Transverse colon (tissue), 4 donors: ENCODE results near the gene ZYG11B. TPM values are rescaled to one million over a fixed set of nuclear protein-coding genes. Genes with fewer than 3 reads are reported as not detected.
"Not testable (repeated sequence)": the region's sequence is repeated elsewhere in the genome, so short reads cannot be mapped to it uniquely, and the experiment has no call there.

ENCODE experiments used
- DNase-seq: peaks from one replicate; pipeline ENCODE4 v3.0.0-alpha.2; 2019
- H3K27ac ChIP-seq, 4 donors: fragments of 200-600 bp; sonication (generic); 2 replicates each; pipeline ENCODE4 v1.5.1; 2016 to 2018; ENCODE audit warnings: inconsistent platforms in 4 of 4
- H3K27me3 ChIP-seq: fragments of 200-600 bp; sonication (generic); 2 replicates; pipeline ENCODE4 v1.5.1; 2017; ENCODE audit warnings: inconsistent platforms
- H3K36me3 ChIP-seq, 4 donors: fragments of 200-600 bp; sonication (generic); 2 replicates each; pipeline ENCODE4 v1.5.1; 2017 to 2019; ENCODE audit warnings: inconsistent platforms in 4 of 4
- H3K4me1 ChIP-seq, 4 donors: fragments of 200-600 bp; sonication (generic); 2 replicates each; pipeline ENCODE4 v1.5.1; 2017 to 2020; ENCODE audit warnings: inconsistent platforms in 4 of 4
- H3K4me3 ChIP-seq, 4 donors: fragments of 200-600 bp; sonication (generic); 1 replicate in 1 of 4; 2 replicates in 3 of 4; pipeline versions ENCODE4 v1.5.1 to v1.6.1; 2017 to 2019; ENCODE audit warnings: inconsistent platforms in 4 of 4
- H3K9me3 ChIP-seq, 2 donors: fragments of 200-600 bp; sonication (generic); 2 replicates each; pipeline ENCODE4 v1.5.1; 2017 to 2019; ENCODE audit warnings: inconsistent platforms in 2 of 2
- EP300 ChIP-seq: sonication (generic); formaldehyde crosslinking; IDR thresholded peaks from one replicate; pipeline ENCODE4 v1.6.1; 2017; ENCODE audit warnings: antibody characterized with exemption, low read depth
- POLR2A ChIP-seq: fragments of 450-650 bp; IDR thresholded peaks from one replicate; pipeline ENCODE4 v1.6.1; 2016; ENCODE audit warnings: antibody characterized with exemption, mild to moderate bottlenecking, moderate library complexity
- POLR2AphosphoS5 ChIP-seq, 3 donors: sonication (generic); formaldehyde crosslinking; IDR thresholded peaks; one replicate each; pipeline ENCODE4 v1.6.1; 2016; ENCODE audit warnings: antibody characterized with exemption in 3 of 3
- WGBS, 2 donors: methylation state at CpG; one replicate each; pipeline ENCODE4 v1.1.5; 2018; ENCODE audit warnings: low coverage in 1 of 2; 5-methylcytosine and 5-hydroxymethylcytosine counted together
- in situ Hi-C, 4 donors: fragments of 200-750 bp; cut with MboI; loops; one replicate each; pipeline versions ENCODE4 v1.15.0 to v1.15.1; 2017; ENCODE audit warnings: low sequenced_read_pairs in 3 of 4, low pct_ligation_motif_present in 1 of 4, low pct_unique_long_range_greater_than_20kb in 1 of 4
- intact Hi-C: fragments of 100-400 bp; cut with DNase I; formaldehyde crosslinking; loops from one replicate; pipeline ENCODE4 v1.15.1; 2023; ENCODE audit warnings: low total_unique reads
- total RNA-seq, 4 donors: library from RNA; depleted of rRNA; stranded (reverse); fragments of >200 nt; gene quantifications; one replicate each; pipeline ENCODE4 v1.1.0, GENCODE V29; 2016
- TF ChIP-seq, protein P1 (sequence below), 5 experiments: fragments of 200-600 bp in 3 of 5; fragments of 450-650 bp in 2 of 5; sonication (generic) in 3 of 5; IDR thresholded peaks; 1 replicate in 2 of 5; 2 replicates in 3 of 5; pipeline ENCODE4 v1.5.1; 2016 to 2017; ENCODE audit warnings: antibody characterized with exemption in 5 of 5, inconsistent platforms in 3 of 5, mild to moderate bottlenecking in 2 of 5, moderate library complexity in 1 of 5

Gene ZYG11B
- total RNA-seq, 4 donors from 2014 or later = 16.9 to 75.9 (median 45.2) TPM

DNA sequence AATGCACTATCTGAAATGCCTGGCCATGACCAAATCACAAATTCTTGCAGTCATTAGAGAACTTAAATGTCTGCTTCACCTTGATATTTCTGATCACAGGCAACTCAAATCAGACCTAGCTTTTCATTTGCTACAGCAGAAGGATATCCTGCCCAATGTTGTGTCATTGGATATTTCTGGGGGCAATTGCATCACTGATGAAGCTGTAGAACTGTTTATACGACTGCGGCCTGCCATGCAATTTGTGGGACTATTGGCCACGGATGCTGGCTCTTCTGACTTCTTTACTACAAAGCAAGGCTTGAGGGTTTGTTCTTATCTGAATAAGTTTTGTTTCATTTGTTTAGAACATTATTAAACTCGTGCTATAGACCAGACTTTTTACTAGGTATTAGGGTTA lies 131.2 kb downstream of the ZYG11B start:
- no peak for TF ChIP-seq POLR2AphosphoS5 (IDR thresholded peaks at IDR 0.05)
- TF ChIP-seq, protein P1, sequence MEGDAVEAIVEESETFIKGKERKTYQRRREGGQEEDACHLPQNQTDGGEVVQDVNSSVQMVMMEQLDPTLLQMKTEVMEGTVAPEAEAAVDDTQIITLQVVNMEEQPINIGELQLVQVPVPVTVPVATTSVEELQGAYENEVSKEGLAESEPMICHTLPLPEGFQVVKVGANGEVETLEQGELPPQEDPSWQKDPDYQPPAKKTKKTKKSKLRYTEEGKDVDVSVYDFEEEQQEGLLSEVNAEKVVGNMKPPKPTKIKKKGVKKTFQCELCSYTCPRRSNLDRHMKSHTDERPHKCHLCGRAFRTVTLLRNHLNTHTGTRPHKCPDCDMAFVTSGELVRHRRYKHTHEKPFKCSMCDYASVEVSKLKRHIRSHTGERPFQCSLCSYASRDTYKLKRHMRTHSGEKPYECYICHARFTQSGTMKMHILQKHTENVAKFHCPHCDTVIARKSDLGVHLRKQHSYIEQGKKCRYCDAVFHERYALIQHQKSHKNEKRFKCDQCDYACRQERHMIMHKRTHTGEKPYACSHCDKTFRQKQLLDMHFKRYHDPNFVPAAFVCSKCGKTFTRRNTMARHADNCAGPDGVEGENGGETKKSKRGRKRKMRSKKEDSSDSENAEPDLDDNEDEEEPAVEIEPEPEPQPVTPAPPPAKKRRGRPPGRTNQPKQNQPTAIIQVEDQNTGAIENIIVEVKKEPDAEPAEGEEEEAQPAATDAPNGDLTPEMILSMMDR (IDR thresholded peaks at IDR 0.05) = no peak
- no peak for TF ChIP-seq POLR2A
- TF ChIP-seq EP300 = no peak
- DNase-seq = no peak
- Histone ChIP-seq H3K4me3 (no peak overlapping the region), H3K27ac (no peak overlapping the region), H3K27me3 (no peaks in the 10 kb centered on the region), H3K9me3 (no peaks in the 10 kb centered on the region), H3K36me3 (no peaks in the 10 kb centered on the region), H3K4me1 (no peaks in the 10 kb centered on the region)
- in situ Hi-C loops = no loop called here
- intact Hi-C loops = no loop called here
- 57 to 75% methylated on average over 4 of the region's 4 CpGs for WGBS, 2 donors

DNA sequence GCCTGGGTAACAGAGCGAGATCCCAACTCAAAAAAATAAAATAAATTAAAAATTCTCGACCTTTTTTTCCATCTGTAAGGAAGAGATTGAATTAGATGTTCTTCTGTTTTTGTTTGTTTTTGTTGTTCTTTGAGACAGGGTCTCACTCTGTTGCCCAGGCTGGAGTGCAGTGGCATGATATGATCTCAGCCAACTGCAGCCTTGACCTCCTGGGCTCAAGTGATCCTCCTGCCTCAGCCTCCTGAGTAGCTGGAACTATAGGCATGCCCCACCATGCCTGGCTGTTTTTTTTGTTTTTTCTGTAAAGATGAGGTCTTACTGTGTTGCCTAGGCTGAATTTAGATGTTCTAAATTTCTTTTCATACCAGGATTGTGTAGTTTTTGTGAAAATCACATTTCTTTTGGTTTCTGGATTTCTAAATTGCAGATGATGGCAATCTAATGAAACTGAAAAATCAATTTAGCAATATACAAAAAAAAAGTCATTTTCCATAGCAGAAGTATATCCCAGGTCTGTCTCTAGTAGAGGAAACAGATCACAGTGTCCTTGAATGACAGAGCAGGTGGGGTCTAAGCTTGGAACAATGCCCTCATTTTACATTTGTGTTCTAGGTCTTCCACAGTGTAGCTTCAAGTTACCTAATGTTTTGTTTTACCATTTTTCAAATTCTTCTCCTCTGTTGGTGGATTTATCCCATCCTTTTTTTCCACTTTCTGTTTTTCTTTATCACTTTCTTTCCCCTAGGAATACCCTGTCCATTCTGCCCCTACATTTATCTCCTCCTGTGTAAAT lies 136.6 kb downstream of the ZYG11B start:
- TF ChIP-seq POLR2AphosphoS5 (IDR thresholded peaks at IDR 0.05) = no peak
- TF ChIP-seq, protein P1 (IDR thresholded peaks at IDR 0.05) = no peak
- TF ChIP-seq POLR2A = no peak
- TF ChIP-seq EP300 = no peak
- no peaks in the 10 kb centered on the region for H3K9me3 ChIP-seq
- in situ Hi-C loops = no loop called here
- DNase-seq = no peak
- WGBS, 2 donors = 70 to 88% methylated on average over 2 of the region's 2 CpGs
- intact Hi-C loops = no loop called here
- H3K27ac ChIP-seq = no peak overlapping the region
- H3K4me1 ChIP-seq = peaks cover 0 to 7% (median 0%) of the 10 kb centered on the region in 4 donors
- no peaks in the 10 kb centered on the region for H3K36me3 ChIP-seq
- no peak overlapping the region for H3K4me3 ChIP-seq
- H3K27me3 ChIP-seq = no peaks in the 10 kb centered on the region

DNA sequence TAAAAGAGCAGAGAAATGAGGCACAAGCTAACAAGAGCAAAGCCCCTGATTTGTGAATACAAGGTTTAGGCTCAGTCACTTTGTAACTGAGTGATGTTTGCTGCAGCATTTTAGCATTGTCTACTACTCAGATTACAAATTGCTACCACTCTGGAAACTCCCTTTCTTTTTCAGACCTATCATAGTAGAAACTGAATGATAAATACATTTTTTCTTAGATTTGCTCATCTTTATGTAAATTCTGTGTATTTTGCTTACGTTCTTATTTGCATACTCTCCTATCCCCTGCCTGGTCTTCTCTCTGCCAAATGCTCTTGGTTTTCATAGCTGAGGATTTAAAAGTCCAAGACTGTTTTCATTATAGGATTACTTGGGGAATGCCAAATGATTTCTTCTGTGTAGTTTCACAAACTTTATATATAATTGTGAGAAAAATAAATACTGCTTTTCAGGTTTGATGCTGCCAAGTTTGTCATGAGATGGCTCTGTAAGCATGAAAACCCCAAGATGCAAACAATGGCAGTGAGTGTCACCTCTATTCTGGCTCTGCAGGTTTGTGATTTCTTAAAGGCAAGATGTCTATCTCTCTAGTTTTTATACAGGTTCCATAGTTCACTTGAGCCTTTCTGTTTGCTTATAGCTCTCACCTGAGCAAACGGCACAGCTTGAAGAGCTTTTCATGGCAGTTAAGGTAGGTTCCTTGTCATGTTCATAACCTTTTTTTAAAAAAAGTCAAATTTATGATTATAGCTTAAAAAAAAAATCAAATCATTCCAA lies 141.0 kb downstream of the ZYG11B start:
- 28 to 56% methylated on average over 2 of the region's 2 CpGs for WGBS, 2 donors
- Histone ChIP-seq H3K36me3 (no peaks in the 10 kb centered on the region), H3K27me3 (no peaks in the 10 kb centered on the region), H3K4me1 (peaks cover 0 to 7% (median 0%) of the 10 kb centered on the region in 4 donors), H3K9me3 (no peaks in the 10 kb centered on the region), H3K4me3 (no peak overlapping the region), H3K27ac (no peak overlapping the region)
- intact Hi-C loops (no loop called here), in situ Hi-C loops (no loop called here)
- TF ChIP-seq EP300 (no peak), POLR2AphosphoS5 (IDR thresholded peaks at IDR 0.05) (no peak), POLR2A (no peak)
- TF ChIP-seq, protein P1 (IDR thresholded peaks at IDR 0.05) = no peak
- DNase-seq = no peak

DNA sequence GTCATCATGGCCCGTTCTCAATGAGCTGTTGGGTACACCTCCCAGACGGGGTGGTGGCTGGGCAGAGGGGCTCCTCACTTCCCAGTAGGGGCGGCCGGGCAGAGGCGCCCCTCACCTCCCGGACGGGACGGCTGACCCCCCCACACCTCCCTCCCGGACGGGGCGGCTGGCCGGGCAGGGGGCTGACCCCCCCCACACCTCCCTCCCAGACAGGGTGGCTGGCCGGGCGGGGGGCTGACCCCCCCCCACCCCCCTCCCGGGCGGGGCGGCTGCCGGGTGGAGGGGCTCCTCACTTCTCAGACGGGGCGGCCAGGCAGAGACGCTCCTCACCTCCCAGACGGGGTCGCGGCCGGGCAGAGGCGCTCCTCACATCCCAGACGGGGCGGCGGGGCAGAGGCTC lies 143.5 kb downstream of the ZYG11B start:
- DNase-seq, H3K9me3 ChIP-seq, in situ Hi-C loops, H3K27ac ChIP-seq, H3K27me3 ChIP-seq, H3K4me3 ChIP-seq, H3K4me1 ChIP-seq, H3K36me3 ChIP-seq: not testable (repeated sequence)
- intact Hi-C loops = loop anchor here (5.0 kb wide), 1 partner anchor 197 kb away; no protein-coding TSS in a partner anchor
- WGBS, 2 donors = 98% methylated on average over 9 of the region's 29 CpGs; no CpG with 5 or more reads in 1 of the 2 donors
